ENCODE measurements around the gene KLC1. TPM values are rescaled to one million over a fixed set of nuclear protein-coding genes. Genes with fewer than 3 reads are reported as not detected.
A peak's percentile ranks its signal among the peaks of the same experiment; 100 is the strongest.

KLC1 gene
- total RNA-seq, 4 donors from 2014 or later: 205 to 427 (median 291) TPM

DNA sequence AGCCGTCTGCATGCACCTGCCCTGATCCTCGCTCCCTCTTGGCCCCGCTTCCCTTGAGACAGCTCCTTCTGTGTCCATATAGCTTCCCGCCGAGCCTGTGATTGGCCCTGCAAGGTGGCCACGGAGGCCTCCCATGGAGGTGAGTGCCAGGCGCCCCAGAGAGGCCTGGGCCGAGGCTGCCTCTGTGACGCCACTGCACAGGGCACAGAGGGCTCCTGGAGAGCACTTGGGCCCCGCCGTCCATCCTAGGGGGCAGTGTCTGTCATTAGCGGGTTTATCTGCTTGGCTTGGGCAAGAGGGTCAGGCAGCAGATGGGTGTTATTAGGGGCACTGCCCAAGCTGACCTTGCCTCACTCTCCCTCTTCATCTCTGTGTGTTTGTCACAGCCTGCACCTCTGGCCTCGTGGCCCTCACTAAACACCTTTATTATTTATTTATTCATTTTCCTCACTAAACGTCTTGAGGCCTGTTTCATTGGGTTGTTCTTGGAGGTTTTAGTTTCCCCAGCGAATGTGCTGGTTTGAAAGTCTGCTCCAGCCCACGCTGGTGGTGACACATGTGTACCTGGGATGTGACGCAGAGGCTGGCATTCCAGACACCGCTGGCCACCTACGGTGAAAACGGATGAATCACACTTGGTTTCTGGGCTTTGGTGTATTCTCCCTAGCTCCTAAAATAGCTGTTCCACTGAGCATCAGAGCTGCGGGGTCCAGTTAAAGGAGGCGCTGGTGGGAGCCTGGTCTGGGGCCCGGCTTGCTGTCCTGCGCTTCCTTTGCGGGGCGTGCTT is 92.5 kb downstream of the KLC1 start:
- in situ Hi-C loops (cut with MboI; ENCODE audit: low pct_ligation_motif_present in 1 of 4, low pct_unique_long_range_greater_than_20kb in 1 of 4, low sequenced_read_pairs in 3 of 4): no loop called here
- Histone ChIP-seq H3K4me1 (peaks cover 22 to 42% (median 26%) of the 10 kb centered on the region in 4 donors), H3K27ac (no peak overlapping the region), H3K36me3 (peaks cover 0 to 7% (median 0%) of the 10 kb centered on the region in 4 donors), H3K4me3 (no peak overlapping the region), H3K9me3 (no peaks in the 10 kb centered on the region), H3K27me3 (no peaks in the 10 kb centered on the region)
- WGBS, 2 donors (ENCODE audit: low coverage in 1 of 2): 88 to 92% methylated on average over 10 to 24 of the region's 26 CpGs
- intact Hi-C loops (cut with DNase I; ENCODE audit: low total_unique reads): no loop called here
- TF ChIP-seq EP300 (IDR thresholded peaks at IDR 0.05; ENCODE audit: low read depth) (no peak), POLR2AphosphoS5 (IDR thresholded peaks at IDR 0.05) (no peak)
- no peak for DNase-seq

DNA sequence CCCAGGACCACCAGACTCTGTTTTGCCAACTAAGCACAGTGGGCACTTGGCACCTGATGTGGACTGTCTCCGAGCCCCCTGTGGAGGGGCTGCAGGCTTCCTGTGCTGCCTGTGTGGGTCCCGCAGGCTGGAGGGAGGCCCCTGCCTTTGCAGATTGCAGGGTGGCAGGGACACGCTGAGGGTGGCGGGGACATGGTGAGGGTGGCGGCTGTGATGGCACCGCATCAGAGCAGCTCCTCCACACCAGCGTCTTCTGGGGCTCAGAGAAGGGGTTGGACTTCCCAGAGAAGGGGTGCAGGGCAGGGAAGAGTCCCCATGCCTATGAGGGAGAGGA is 94.7 kb downstream of the KLC1 start:
- Histone ChIP-seq H3K36me3 (peaks cover 0 to 7% (median 0%) of the 10 kb centered on the region in 4 donors), H3K9me3 (no peaks in the 10 kb centered on the region), H3K27ac (peak overlapping the region; percentile 60 to 79 (median 62)), H3K4me3 (no peak overlapping the region), H3K4me1 (peaks cover 14 to 37% (median 24%) of the 10 kb centered on the region in 4 donors), H3K27me3 (no peaks in the 10 kb centered on the region)
- WGBS, 2 donors (ENCODE audit: low coverage in 1 of 2): 100% methylated on average over 2 of the region's 7 CpGs; no CpG with 5 or more reads in 1 of the 2 donors
- intact Hi-C loops (cut with DNase I; ENCODE audit: low total_unique reads): no loop called here
- TF ChIP-seq POLR2AphosphoS5 (IDR thresholded peaks at IDR 0.05) (no peak), POLR2A (IDR thresholded peaks at IDR 0.05) (no peak), EP300 (IDR thresholded peaks at IDR 0.05; ENCODE audit: low read depth) (no peak)
- TF ChIP-seq, protein P1, sequence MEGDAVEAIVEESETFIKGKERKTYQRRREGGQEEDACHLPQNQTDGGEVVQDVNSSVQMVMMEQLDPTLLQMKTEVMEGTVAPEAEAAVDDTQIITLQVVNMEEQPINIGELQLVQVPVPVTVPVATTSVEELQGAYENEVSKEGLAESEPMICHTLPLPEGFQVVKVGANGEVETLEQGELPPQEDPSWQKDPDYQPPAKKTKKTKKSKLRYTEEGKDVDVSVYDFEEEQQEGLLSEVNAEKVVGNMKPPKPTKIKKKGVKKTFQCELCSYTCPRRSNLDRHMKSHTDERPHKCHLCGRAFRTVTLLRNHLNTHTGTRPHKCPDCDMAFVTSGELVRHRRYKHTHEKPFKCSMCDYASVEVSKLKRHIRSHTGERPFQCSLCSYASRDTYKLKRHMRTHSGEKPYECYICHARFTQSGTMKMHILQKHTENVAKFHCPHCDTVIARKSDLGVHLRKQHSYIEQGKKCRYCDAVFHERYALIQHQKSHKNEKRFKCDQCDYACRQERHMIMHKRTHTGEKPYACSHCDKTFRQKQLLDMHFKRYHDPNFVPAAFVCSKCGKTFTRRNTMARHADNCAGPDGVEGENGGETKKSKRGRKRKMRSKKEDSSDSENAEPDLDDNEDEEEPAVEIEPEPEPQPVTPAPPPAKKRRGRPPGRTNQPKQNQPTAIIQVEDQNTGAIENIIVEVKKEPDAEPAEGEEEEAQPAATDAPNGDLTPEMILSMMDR (IDR thresholded peaks at IDR 0.05): no peak
- in situ Hi-C loops (cut with MboI; ENCODE audit: low pct_ligation_motif_present in 1 of 4, low pct_unique_long_range_greater_than_20kb in 1 of 4, low sequenced_read_pairs in 3 of 4): no loop called here
- DNase-seq: no peak

DNA sequence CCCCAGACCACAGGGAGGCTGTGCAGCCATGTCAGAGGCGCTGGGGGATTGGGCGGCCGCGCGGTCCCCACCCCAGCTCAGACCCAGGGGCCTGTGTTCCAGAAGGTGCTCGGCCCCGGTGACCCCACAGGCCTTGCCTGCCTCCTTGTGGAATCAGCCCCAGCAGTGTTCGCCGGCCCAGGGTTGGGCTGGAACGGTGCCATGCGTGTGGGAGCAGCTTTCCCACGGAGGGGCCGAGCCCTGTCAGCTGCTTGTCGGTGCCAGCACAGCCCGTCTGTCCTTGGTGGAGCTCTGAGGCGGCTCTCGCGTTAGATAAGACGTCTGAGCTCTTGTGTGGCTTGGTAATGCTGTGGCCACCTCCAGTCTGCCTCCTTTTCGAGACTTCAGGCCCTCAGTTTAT is 95.1 kb downstream of the KLC1 start:
- TF ChIP-seq EP300 (IDR thresholded peaks at IDR 0.05; ENCODE audit: low read depth): no peak
- TF ChIP-seq POLR2AphosphoS5 (IDR thresholded peaks at IDR 0.05): no peak
- TF ChIP-seq, protein P1 (IDR thresholded peaks at IDR 0.05): no peak
- no peak for TF ChIP-seq POLR2A (IDR thresholded peaks at IDR 0.05)
- peaks cover 0 to 11% (median 1%) of the 10 kb centered on the region in 4 donors for H3K36me3 ChIP-seq
- no peaks in the 10 kb centered on the region for H3K9me3 ChIP-seq
- H3K4me3 ChIP-seq: no peak overlapping the region
- WGBS, 2 donors (ENCODE audit: low coverage in 1 of 2): 68% methylated on average over 20 of the region's 20 CpGs; no CpG with 5 or more reads in 1 of the 2 donors
- DNase-seq: peak; percentile 35
- in situ Hi-C loops (cut with MboI; ENCODE audit: low pct_ligation_motif_present in 1 of 4, low pct_unique_long_range_greater_than_20kb in 1 of 4, low sequenced_read_pairs in 3 of 4) (no loop called here), intact Hi-C loops (cut with DNase I; ENCODE audit: low total_unique reads) (no loop called here)
- H3K4me1 ChIP-seq: peaks cover 14 to 33% (median 24%) of the 10 kb centered on the region in 4 donors
- H3K27ac ChIP-seq: peak overlapping the region; percentile 60 to 79 (median 62)
- no peaks in the 10 kb centered on the region for H3K27me3 ChIP-seq

DNA sequence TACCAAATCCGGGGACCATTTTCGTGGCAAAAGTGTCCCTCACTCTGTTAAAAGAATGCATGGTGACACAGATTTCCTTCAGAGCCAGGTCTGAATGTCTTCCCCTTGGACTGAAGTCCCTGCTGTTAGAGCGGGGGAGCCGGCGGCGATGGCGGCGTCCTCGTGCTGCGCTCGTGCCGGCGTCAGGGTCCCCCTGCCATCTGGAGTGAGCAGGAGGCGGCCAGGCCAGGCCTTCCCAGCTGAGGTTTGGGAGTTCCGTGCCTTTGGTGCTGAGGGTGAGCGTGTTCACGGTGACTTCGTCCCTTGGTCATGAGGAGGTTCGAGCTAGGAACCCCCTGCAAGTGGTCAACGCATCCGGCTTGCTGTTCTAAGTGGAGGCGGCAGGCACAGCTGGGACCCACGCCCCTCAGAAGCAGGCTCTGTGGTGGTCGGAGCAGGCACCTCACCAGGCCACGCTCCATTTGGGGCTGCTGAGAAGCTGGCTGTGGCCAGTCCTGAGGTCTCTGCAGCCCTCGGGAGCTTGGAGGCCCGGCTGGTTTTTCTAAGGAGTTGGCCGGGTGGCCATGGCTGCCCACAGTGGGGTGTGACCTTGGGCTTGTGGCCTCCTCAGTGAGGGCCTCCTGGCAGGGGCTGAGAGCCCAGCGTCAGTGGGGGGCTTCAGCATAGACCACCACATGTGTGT is 96.1 kb downstream of the KLC1 start:
- Histone ChIP-seq H3K27me3 (no peaks in the 10 kb centered on the region), H3K36me3 (peaks cover 0 to 20% (median 5%) of the 10 kb centered on the region in 4 donors), H3K4me1 (peaks cover 14 to 33% (median 24%) of the 10 kb centered on the region in 4 donors), H3K9me3 (no peaks in the 10 kb centered on the region), H3K27ac (peak overlapping the region in 1 of 4 donors; percentile 79), H3K4me3 (no peak overlapping the region)
- 90 to 92% methylated on average over 13 to 29 of the region's 29 CpGs for WGBS, 2 donors (ENCODE audit: low coverage in 1 of 2)
- no peak for TF ChIP-seq POLR2A (IDR thresholded peaks at IDR 0.05)
- no peak for TF ChIP-seq POLR2AphosphoS5 (IDR thresholded peaks at IDR 0.05)
- TF ChIP-seq, protein P1 (IDR thresholded peaks at IDR 0.05): no peak
- TF ChIP-seq EP300 (IDR thresholded peaks at IDR 0.05; ENCODE audit: low read depth): no peak
- DNase-seq: no peak
- intact Hi-C loops (cut with DNase I; ENCODE audit: low total_unique reads): no loop called here
- in situ Hi-C loops (cut with MboI; ENCODE audit: low pct_ligation_motif_present in 1 of 4, low pct_unique_long_range_greater_than_20kb in 1 of 4, low sequenced_read_pairs in 3 of 4): no loop called here

Data from transverse colon (tissue), 4 donors.